Stimulated activated CD4-positive, alpha-beta T cell treated with anti-CD3 and anti-CD28 coated beads, Interleukin-1b, Interleukin-23, amount 100 ng/mL, for 4 hours (primary cell): ENCODE measurements around the gene HDX.
"Not testable (repeated sequence)": the region's sequence is repeated elsewhere in the genome, so short reads cannot be mapped to it uniquely, and the experiment has no call there.

Experiments
- DNase-seq, 2 donors: peaks; one replicate each; pipeline ENCODE4 v3.0.0-alpha.2; 2020; ENCODE audit warnings: low read depth in 2 of 2

The HDX gene

GRCh38 chrX:84339507-84340364 lies 162.5 kb downstream of the HDX start:
- no peak for DNase-seq

GRCh38 chrX:84336646-84337045 lies 165.6 kb downstream of the HDX start:
- DNase-seq: no peak

GRCh38 chrX:84335121-84335520 lies 167.1 kb downstream of the HDX start:
- DNase-seq: no peak

- no peak for DNase-seq
Observed at GRCh38 chrX:84322083-84322827, 180.0 kb downstream of the HDX start.

- no peak for DNase-seq
Observed at GRCh38 chrX:84320614-84321013, 181.6 kb downstream of the HDX start.

GRCh38 chrX:84320023-84320422 lies 182.2 kb downstream of the HDX start:
- DNase-seq: no peak

GRCh38 chrX:84318661-84319060 lies 183.6 kb downstream of the HDX start:
- no peak for DNase-seq

- not testable (repeated sequence) for DNase-seq
Observed at GRCh38 chrX:84315946-84316345, 186.3 kb downstream of the HDX start.
